ENCODE data around the gene FKBP1C.
"Not testable (repeated sequence)": the region's sequence is repeated elsewhere in the genome, so short reads cannot be mapped to it uniquely, and the experiment has no call there.

FKBP1C gene
- long read RNA-seq = 0 reads

DNA sequence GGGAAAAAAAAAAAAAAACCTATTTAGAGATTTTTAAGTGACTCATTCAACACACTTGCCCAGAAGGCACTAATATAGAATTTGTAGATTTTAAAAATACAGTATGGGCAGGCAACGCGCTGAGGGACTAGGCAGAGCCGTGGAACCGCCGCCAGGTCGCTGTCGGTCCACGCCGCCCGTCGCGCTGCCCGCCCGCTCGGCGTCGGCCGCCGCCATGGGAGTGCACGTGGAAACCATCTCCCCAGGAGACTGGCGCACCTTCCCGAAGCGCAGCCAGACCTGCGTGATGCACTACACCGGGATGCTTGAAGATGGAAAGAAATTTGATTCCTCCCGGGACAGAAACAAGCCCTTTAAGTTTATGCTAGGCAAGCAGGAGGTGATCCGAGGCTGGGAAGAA lies at the start of gene FKBP1C:
Gene FKBP1C (plus strand): TSS at position 127 of the 400 bp plus-strand sequence.
- H3K4me3 ChIP-seq (replicated peaks; ENCODE audit: insufficient read depth, low read length); H3K27me3 ChIP-seq (ENCODE audit: insufficient read depth, poor library complexity, severe bottlenecking); H3K27ac ChIP-seq (replicated peaks); DNase-seq (ENCODE audit: low read depth in 1 of 2, low spot score in 1 of 2): not testable (repeated sequence)

DNA sequence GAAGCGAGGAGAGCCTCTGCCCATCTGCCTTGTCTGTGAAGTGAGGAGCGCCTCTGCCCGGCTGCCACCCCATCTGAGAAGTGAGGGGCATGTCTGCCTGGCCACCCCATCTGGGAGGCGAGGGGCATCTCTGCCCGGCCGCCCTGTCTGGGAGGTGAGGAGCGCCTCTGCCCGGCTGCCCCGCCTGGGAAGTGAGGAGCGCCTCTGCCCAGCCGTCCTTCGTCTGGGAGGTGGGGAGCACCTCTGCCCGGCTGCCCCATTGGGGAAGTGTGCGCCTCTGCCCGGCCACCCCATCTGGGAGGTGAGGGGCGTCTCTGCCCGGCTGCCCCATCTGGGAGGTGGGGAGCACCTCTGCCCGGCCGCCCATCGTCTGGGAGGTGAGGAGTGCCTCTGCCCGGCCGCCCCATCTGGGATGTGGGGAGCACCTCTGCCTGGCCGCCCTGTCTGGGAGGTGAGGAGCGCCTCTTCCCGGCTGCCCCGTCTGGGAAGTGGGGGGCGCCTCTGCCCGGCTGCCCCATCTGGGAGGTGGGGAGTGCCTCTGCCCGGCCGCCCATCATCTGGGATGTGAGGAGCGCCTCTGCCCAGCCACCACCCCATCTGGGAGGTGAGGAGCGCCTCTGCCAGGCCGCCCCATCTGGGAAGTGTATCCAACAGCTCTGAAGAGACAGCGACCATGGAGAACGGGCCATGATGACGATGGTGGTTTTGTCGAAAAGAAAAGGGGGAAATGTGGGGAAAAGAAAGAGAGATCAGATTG lies 47.0 kb upstream of the FKBP1C start:
- not testable (repeated sequence) for DNase-seq (ENCODE audit: low read depth in 1 of 2, low spot score in 1 of 2); H3K4me3 ChIP-seq (replicated peaks; ENCODE audit: insufficient read depth, low read length); H3K27me3 ChIP-seq (ENCODE audit: insufficient read depth, poor library complexity, severe bottlenecking); H3K27ac ChIP-seq (replicated peaks)

DNA sequence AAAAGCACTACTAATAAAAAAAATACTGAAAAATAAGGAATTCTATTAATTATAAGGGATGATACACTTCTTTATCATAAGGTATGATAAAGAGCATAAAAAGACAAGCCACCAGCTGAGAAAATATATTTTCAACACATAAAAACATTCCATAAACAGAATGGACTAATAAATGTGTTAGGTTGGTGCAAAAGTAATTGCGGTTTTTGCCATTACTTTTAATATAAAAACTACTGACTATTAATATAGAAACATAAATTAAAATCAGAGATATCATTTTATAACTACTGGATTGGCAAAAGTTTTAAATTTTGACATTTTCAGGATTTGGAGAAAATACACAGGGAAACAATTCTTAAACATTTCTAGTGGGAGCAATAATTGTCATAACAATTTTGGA lies 37.1 kb upstream of the FKBP1C start:
- Histone ChIP-seq H3K27me3 (ENCODE audit: insufficient read depth, poor library complexity, severe bottlenecking) (no peaks in the 10 kb centered on the region), H3K27ac (replicated peaks) (no peak overlapping the region), H3K4me3 (replicated peaks; ENCODE audit: insufficient read depth, low read length) (no peak overlapping the region)
- DNase-seq (ENCODE audit: low read depth in 1 of 2, low spot score in 1 of 2) = no peak
- TF ChIP-seq POLR2AphosphoS5 (IDR thresholded peaks at IDR 0.05; ENCODE audit: low read depth) (no peak), CTCF (IDR thresholded peaks at IDR 0.05; ENCODE audit: insufficient read depth, low read length) (no peak), SPI1 (IDR thresholded peaks at IDR 0.05; ENCODE audit: borderline replicate concordance, low read depth) (no peak), GABPA (IDR thresholded peaks at IDR 0.05; ENCODE audit: low read depth) (no peak)
- TF ChIP-seq, protein P1, sequence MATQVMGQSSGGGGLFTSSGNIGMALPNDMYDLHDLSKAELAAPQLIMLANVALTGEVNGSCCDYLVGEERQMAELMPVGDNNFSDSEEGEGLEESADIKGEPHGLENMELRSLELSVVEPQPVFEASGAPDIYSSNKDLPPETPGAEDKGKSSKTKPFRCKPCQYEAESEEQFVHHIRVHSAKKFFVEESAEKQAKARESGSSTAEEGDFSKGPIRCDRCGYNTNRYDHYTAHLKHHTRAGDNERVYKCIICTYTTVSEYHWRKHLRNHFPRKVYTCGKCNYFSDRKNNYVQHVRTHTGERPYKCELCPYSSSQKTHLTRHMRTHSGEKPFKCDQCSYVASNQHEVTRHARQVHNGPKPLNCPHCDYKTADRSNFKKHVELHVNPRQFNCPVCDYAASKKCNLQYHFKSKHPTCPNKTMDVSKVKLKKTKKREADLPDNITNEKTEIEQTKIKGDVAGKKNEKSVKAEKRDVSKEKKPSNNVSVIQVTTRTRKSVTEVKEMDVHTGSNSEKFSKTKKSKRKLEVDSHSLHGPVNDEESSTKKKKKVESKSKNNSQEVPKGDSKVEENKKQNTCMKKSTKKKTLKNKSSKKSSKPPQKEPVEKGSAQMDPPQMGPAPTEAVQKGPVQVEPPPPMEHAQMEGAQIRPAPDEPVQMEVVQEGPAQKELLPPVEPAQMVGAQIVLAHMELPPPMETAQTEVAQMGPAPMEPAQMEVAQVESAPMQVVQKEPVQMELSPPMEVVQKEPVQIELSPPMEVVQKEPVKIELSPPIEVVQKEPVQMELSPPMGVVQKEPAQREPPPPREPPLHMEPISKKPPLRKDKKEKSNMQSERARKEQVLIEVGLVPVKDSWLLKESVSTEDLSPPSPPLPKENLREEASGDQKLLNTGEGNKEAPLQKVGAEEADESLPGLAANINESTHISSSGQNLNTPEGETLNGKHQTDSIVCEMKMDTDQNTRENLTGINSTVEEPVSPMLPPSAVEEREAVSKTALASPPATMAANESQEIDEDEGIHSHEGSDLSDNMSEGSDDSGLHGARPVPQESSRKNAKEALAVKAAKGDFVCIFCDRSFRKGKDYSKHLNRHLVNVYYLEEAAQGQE (IDR thresholded peaks at IDR 0.05; ENCODE audit: insufficient replicate concordance, low read depth) = no peak

DNA sequence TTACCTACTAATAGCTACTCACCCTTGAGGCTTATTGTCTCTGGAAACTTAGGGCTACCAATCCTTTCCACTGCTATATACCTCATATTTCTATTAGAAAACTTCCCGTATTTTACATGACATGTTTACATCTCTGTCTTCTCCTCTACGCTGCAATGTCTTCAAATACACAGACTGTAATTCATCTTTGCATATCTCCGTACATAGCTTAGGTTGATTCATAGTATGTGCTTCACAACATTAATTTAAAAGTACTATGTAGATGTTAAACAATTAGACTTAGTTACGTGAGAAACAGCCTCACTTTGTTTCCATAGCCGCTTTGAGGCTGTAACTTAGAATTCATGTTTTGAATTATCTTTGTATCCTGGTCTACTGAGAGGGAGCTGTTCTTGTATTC lies 35.1 kb upstream of the FKBP1C start:
- TF ChIP-seq GABPA (IDR thresholded peaks at IDR 0.05; ENCODE audit: low read depth) = no peak
- no peak for TF ChIP-seq SPI1 (IDR thresholded peaks at IDR 0.05; ENCODE audit: borderline replicate concordance, low read depth)
- TF ChIP-seq POLR2AphosphoS5 (IDR thresholded peaks at IDR 0.05; ENCODE audit: low read depth) = no peak
- TF ChIP-seq, protein P1 (IDR thresholded peaks at IDR 0.05; ENCODE audit: insufficient replicate concordance, low read depth) = no peak
- TF ChIP-seq CTCF (IDR thresholded peaks at IDR 0.05; ENCODE audit: insufficient read depth, low read length) = no peak
- no peak for DNase-seq (ENCODE audit: low read depth in 1 of 2, low spot score in 1 of 2)
- H3K27ac ChIP-seq (replicated peaks) = no peak overlapping the region
- H3K27me3 ChIP-seq (ENCODE audit: insufficient read depth, poor library complexity, severe bottlenecking) = no peaks in the 10 kb centered on the region
- H3K4me3 ChIP-seq (replicated peaks; ENCODE audit: insufficient read depth, low read length) = no peak overlapping the region

DNA sequence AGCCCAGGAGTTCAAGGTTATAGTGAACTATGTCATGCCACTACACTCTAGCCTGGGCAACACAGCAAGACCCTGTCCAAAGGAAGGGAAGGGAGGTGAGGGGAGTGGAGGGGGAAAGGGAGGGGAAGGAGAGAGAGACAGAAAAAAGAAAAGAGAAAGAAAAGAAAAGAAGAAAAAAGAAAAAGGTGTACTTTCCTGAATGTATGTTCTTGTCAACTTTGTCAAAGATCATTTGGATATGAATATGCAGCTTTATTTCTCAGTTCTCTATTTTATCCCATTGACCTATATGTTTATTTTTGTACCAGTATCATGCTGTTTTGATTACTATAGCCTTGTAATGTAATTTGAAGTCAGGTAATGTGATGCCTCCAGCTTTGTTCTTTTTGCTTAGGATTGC lies 30.9 kb upstream of the FKBP1C start:
- TF ChIP-seq POLR2AphosphoS5 (IDR thresholded peaks at IDR 0.05; ENCODE audit: low read depth) (no peak), CTCF (IDR thresholded peaks at IDR 0.05; ENCODE audit: insufficient read depth, low read length) (no peak), SPI1 (IDR thresholded peaks at IDR 0.05; ENCODE audit: borderline replicate concordance, low read depth) (no peak), GABPA (IDR thresholded peaks at IDR 0.05; ENCODE audit: low read depth) (no peak)
- TF ChIP-seq, protein P1 (IDR thresholded peaks at IDR 0.05; ENCODE audit: insufficient replicate concordance, low read depth) = no peak
- no peak for DNase-seq (ENCODE audit: low read depth in 1 of 2, low spot score in 1 of 2)

More for the DNA sequence above, 30.9 kb upstream of the FKBP1C start:
- H3K27me3 ChIP-seq (ENCODE audit: insufficient read depth, poor library complexity, severe bottlenecking) = no peaks in the 10 kb centered on the region
- no peak overlapping the region for H3K4me3 ChIP-seq (replicated peaks; ENCODE audit: insufficient read depth, low read length)
- no peak overlapping the region for H3K27ac ChIP-seq (replicated peaks)
